ACC112 (cell line): Measurements from ENCODE around the gene AGBL3.

Experiments used
- H2AFZ ChIP-seq: fragments of 200-600 bp; sonication (generic); one replicate; pipeline ENCODE4 v1.6.0; 2017; ENCODE audit warnings: antibody characterized with exemption, low read length; ENCODE audit not compliant: unreplicated experiment
- H3K27ac ChIP-seq: fragments of 200-600 bp; sonication (generic); 2 replicates; pipeline ENCODE4 v1.5.1; 2014; ENCODE audit warnings: low read depth, mild to moderate bottlenecking, antibody characterized with exemption, low read length, moderate library complexity
- H3K27me3 ChIP-seq: fragments of 200-600 bp; sonication (generic); 2 replicates; pipeline ENCODE4 v1.6.1; 2014; ENCODE audit warnings: mild to moderate bottlenecking, antibody characterized with exemption, low read length, moderate library complexity, mixed read lengths; ENCODE audit not compliant: insufficient read depth
- H3K36me3 ChIP-seq: fragments of 200-600 bp; sonication (generic); 2 replicates; pipeline ENCODE4 v1.6.1; 2016; ENCODE audit warnings: mild to moderate bottlenecking, antibody characterized with exemption, low read length, moderate library complexity, mixed read lengths; ENCODE audit not compliant: insufficient read depth
- H3K4me1 ChIP-seq: fragments of 200-600 bp; sonication (generic); one replicate; pipeline ENCODE4 v1.6.1; 2016; ENCODE audit warnings: low read length, mixed read lengths; ENCODE audit not compliant: insufficient read depth, unreplicated experiment, control insufficient read depth
- H3K4me3 ChIP-seq: fragments of 200-600 bp; sonication (generic); 2 replicates; pipeline ENCODE4 v1.5.1; 2014; ENCODE audit warnings: mild to moderate bottlenecking, low read depth, low read length
- H3K79me2 ChIP-seq: fragments of 200-600 bp; sonication (generic); one replicate; pipeline ENCODE4 v1.6.0; 2016; ENCODE audit warnings: low read length; ENCODE audit not compliant: control insufficient read depth, unreplicated experiment, insufficient read depth

Gene AGBL3

GRCh38 chr7:135177028-135177696 lies 190.9 kb downstream of the AGBL3 start:
- Histone ChIP-seq H2AFZ (no peak overlapping the region), H3K4me3 (no peak overlapping the region), H3K27ac (no peak overlapping the region), H3K79me2 (no peaks in the 10 kb centered on the region), H3K27me3 (no peaks in the 10 kb centered on the region), H3K4me1 (no peaks in the 10 kb centered on the region), H3K36me3 (peaks cover 17% of the 10 kb centered on the region; the same call in 1 of the 2 replicates)

DNA sequence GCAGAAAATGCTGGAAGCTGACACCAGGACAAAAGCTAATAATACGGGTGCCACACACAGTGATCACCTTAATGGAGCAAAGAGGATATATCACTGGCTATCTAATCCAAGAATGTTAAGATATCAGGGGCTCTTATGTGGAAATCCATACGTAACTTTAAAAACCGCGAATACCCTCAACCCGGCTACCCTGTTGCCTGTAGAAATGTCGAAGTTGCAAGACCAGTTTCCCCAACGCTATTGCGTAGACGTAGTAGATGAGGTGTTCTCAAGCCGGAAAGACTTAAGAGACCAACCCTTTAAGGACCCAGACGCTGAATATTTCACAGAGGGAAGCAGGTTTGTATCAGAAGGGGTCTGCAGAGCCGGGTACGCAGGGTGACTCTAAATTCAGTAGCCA lies 192.1 kb downstream of the AGBL3 start:
- H3K36me3 ChIP-seq = peaks cover 29% of the 10 kb centered on the region; the same call in 1 of the 2 replicates

GRCh38 chr7:135179321-135179925 lies 193.1 kb downstream of the AGBL3 start:
- no peak overlapping the region for H3K4me3 ChIP-seq
- no peaks in the 10 kb centered on the region for H3K4me1 ChIP-seq
- no peaks in the 10 kb centered on the region for H3K79me2 ChIP-seq
- peaks cover 30% of the 10 kb centered on the region; the same call in 1 of the 2 replicates for H3K36me3 ChIP-seq
- no peak overlapping the region for H2AFZ ChIP-seq
- no peak overlapping the region for H3K27ac ChIP-seq
- no peaks in the 10 kb centered on the region for H3K27me3 ChIP-seq

More for the DNA sequence above, 192.1 kb downstream of the AGBL3 start:
- Histone ChIP-seq H3K27me3 (no peaks in the 10 kb centered on the region), H3K4me1 (no peaks in the 10 kb centered on the region), H3K27ac (no peak overlapping the region), H3K79me2 (no peaks in the 10 kb centered on the region), H2AFZ (no peak overlapping the region), H3K4me3 (no peak overlapping the region)

- H3K36me3 ChIP-seq = peaks cover 31% of the 10 kb centered on the region; the same call in 1 of the 2 replicates
- H3K4me3 ChIP-seq = no peak overlapping the region
- H3K27ac ChIP-seq = no peak overlapping the region
- H3K79me2 ChIP-seq = no peaks in the 10 kb centered on the region
- H3K4me1 ChIP-seq = no peaks in the 10 kb centered on the region
- no peaks in the 10 kb centered on the region for H3K27me3 ChIP-seq
- no peak overlapping the region for H2AFZ ChIP-seq
Measured at GRCh38 chr7:135180122-135180521, 193.8 kb downstream of the AGBL3 start.

- Histone ChIP-seq H3K27ac (no peak overlapping the region), H3K36me3 (peaks cover 33% of the 10 kb centered on the region; the same call in 1 of the 2 replicates), H3K79me2 (no peaks in the 10 kb centered on the region), H2AFZ (no peak overlapping the region), H3K4me3 (no peak overlapping the region), H3K4me1 (no peaks in the 10 kb centered on the region), H3K27me3 (no peaks in the 10 kb centered on the region)
Measured at GRCh38 chr7:135181261-135181928, 195.1 kb downstream of the AGBL3 start.

DNA sequence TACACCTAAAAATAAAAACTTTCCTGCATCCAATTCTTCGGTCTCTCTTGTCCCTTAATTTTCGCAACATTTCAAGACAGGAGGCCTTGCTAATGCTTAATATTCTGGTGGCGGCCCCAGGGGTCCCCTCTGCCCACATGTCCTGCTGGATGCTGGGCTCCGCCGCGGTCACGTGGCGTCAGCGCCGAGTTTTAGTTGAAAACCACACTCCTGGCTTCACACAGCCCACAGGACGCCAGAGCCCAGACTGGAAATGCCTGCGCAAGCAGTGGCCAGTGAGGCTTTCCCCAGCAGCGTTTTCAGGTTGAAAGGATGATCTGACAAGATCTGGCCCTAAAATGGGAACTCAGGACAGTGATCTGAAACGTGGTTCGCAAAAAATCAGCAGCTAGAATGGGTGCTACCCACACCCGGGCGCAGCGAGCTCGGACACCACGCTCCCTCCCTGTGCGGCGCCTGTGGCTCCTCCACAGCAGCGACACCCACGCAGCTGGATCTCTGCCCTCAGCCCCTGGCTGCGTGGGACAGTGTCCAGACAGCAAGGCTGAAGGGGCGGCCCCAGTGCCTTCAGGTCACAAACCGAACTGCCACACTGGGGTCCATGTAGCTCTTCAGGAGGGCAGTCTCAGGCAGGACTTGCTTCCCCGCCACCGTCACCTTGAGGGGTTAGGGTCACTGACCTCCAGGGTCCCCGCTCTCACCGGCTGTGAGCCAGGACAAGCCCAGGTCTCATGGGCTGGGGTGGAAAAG lies 195.8 kb downstream of the AGBL3 start:
- Histone ChIP-seq H3K36me3 (peaks cover 33% of the 10 kb centered on the region; the same call in 1 of the 2 replicates), H3K4me3 (no peak overlapping the region), H2AFZ (no peak overlapping the region), H3K27me3 (no peaks in the 10 kb centered on the region), H3K4me1 (no peaks in the 10 kb centered on the region), H3K79me2 (no peaks in the 10 kb centered on the region), H3K27ac (no peak overlapping the region)

DNA sequence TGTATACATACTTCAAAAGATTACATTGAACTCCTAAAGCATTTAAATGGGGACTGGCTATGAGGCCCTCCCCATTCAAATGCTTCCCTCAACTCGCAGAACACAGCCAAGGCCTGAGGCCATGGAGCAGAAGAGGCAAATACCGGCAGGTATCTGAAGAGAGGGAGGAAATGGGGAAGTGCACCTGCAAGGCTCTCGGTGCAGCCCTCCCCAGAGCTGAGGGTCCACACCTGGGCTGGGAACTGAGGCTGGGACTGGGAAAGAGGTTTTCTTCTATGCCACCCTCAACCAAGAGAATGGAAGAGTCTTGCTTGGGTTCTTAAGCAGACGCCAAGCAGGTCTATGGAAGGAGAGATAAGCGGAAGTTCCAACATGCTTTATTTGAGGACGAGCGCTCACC lies 197.2 kb downstream of the AGBL3 start:
- Histone ChIP-seq H2AFZ (no peak overlapping the region), H3K36me3 (peaks cover 33% of the 10 kb centered on the region; the same call in 1 of the 2 replicates), H3K27me3 (no peaks in the 10 kb centered on the region), H3K27ac (no peak overlapping the region), H3K4me1 (no peaks in the 10 kb centered on the region), H3K79me2 (no peaks in the 10 kb centered on the region), H3K4me3 (no peak overlapping the region)

DNA sequence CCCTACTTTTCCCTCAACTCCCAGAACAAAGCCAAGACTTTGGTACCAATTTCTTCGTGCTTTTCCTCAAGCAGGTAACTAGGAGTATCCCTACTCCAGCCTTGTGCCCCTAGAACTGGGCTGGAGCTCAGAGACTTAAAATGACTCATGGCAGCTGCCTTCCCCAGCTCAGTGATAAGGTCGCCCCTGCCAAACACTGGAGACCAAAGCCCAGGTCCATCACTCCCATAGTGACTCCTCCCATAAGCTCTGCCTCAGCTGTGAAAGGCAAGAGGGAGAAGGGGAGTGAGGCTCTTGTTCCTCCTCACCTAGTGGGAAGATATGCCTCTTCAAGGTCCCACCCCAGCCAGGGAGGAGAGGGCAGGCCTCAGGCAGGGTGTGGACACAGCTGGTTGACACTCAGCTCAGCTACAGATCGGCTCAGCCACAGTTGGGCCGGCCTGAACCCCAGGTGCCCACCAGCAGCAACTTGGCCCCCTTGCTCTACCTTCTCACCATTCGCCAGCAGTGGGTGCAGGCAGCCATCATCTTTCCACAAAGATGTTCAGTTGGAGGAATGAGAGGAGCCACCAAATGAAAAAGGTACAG lies 198.0 kb downstream of the AGBL3 start:
- Histone ChIP-seq H3K27ac (no peak overlapping the region), H3K27me3 (no peaks in the 10 kb centered on the region), H3K4me1 (no peaks in the 10 kb centered on the region), H3K36me3 (peaks cover 33% of the 10 kb centered on the region; the same call in 1 of the 2 replicates), H2AFZ (no peak overlapping the region), H3K4me3 (no peak overlapping the region), H3K79me2 (no peaks in the 10 kb centered on the region)
